Measurements from ENCODE around the gene SMIM36. TPM values are rescaled to one million over a fixed set of nuclear protein-coding genes. Genes with fewer than 3 reads are reported as not detected.

SMIM36 gene
- total RNA-seq, 1 donor from 2014 or later, result not detected

DNA sequence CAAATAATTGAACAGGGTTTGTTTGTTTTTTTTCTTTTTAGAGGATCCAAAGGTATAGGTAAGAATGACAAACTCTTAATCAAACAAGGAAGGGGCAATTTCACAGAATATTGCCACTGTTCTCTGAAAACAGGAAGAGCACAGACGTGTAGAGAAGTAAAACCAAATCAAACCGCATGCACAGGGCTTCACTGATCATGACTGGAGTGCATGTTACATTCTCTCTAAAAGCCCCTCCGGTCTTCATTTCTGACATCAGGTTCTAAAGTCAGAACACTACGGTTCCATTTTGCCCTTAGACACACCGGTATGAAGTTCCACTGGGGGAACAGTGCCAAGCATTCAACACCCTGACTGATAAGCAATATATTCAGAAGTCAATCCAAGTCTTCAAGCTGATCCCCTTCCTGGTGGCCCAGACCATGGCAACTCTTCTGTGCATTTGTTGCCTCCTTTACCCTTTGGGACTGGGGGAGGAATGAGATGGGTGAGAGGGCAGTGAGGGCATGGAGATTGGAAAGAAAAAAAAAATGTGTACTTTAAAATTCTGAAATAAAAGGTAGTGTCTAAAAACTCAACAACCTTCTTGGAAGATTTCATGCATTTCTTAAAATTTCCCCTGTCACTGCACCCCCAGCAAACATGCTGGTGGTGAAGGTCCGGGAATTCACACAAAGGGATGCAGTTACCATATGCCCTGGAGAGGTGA is 91.0 kb downstream of the SMIM36 start:
- no peak for FAIRE-seq
- TF ChIP-seq, protein P1, sequence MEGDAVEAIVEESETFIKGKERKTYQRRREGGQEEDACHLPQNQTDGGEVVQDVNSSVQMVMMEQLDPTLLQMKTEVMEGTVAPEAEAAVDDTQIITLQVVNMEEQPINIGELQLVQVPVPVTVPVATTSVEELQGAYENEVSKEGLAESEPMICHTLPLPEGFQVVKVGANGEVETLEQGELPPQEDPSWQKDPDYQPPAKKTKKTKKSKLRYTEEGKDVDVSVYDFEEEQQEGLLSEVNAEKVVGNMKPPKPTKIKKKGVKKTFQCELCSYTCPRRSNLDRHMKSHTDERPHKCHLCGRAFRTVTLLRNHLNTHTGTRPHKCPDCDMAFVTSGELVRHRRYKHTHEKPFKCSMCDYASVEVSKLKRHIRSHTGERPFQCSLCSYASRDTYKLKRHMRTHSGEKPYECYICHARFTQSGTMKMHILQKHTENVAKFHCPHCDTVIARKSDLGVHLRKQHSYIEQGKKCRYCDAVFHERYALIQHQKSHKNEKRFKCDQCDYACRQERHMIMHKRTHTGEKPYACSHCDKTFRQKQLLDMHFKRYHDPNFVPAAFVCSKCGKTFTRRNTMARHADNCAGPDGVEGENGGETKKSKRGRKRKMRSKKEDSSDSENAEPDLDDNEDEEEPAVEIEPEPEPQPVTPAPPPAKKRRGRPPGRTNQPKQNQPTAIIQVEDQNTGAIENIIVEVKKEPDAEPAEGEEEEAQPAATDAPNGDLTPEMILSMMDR (IDR thresholded peaks at IDR 0.05; ENCODE audit: insufficient read depth, low read length, severe bottlenecking), result no peak

DNA sequence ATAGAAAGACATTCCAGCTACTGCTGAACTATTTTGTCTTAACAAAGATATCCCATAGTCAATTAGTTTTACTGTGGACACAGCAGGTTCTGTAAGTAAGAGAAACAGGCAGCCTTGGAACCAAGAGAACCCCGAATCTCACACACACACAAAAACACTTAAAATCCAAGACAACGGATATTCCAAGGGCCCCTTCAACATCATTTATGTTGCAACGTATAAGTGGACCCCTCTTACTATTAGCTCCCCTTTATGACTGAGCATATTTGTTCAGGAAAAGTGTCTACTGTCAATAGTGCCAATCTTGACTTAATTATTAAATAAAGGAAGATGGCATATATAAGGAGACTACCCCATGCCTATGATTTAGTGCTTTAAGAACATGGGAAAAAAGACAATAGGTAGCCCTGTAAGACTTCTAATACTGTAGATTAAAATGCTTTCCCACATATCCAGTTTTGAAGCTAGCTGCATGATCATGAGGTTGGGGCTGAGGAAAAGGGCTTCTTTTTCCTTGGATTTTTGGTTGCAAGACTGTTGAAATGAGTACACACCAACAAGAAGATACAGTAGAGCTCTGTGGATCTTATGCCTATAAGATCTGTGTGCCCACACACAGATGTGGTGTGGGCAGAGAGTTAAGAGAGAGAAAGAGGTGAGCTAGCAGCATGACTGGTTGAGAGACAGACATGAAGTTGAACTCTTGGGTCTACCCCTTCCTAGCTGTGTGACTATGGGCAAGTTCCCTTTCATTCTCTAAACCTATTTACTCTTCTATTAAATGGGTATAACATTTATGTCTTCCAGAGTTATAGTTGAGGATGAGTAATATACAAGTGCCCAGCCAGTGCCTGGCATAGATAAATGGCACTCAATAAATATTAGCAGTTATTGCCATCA is 92.6 kb downstream of the SMIM36 start:
- no peak for FAIRE-seq

More for the DNA sequence above, 91.0 kb downstream of the SMIM36 start:
- H3K27me3 ChIP-seq (ENCODE audit: control insufficient read depth, insufficient read depth, low read length), result peaks cover 2% of the 10 kb centered on the region
- DNase-seq (ENCODE audit: low read depth), result no peak
- no peaks in the 10 kb centered on the region for H3K36me3 ChIP-seq (ENCODE audit: control insufficient read depth, insufficient read depth, low read length)
- peak overlapping the region; percentile 83 for H3K4me3 ChIP-seq (ENCODE audit: low read depth, low read length)

DNA sequence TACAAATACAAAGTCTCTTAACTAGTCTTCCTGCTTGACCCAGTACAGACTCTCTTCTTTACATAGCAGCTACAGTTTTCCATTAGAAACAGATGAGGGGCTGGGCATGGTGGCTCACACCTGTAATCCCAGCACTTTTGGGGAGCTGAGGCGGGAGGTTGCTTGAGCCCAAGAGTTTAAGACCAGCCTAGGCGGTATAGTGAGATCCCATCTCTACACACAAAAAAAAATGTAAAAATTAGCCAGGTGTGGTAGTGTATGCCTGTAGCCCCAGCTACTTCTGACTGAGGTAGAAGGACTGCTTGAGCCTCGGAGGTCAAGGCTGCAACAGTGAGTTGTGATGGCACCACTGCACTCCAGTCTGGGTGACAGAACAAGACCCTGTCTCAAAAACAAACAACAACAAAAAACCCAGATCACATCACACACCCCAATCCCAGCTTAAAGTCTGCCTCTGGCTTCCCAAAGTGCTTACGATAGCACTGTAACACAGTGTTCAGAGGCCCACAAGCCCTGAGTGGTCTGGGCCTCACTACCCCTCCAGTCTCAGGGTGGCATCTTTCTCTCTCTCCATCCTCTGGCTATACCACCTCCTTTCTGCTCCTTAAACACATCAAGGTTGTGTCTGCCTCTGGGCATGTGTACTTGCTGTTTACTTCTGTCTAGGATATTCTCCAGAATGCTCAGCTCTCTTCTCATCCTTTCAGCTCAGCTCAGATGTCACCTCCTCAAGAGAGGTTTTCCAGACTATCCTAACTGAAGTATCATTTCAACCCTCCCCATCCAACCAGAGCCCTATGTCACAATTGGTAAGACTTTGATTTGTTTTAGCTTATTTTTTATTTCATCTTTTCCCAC is 93.6 kb downstream of the SMIM36 start:
- Histone ChIP-seq H3K4me3 (ENCODE audit: low read depth, low read length) (no peak overlapping the region), H3K36me3 (ENCODE audit: control insufficient read depth, insufficient read depth, low read length) (peaks cover 2% of the 10 kb centered on the region), H3K27me3 (ENCODE audit: control insufficient read depth, insufficient read depth, low read length) (no peaks in the 10 kb centered on the region)
- DNase-seq (ENCODE audit: low read depth), result no peak
- no peak for FAIRE-seq
- TF ChIP-seq, protein P1 (IDR thresholded peaks at IDR 0.05; ENCODE audit: insufficient read depth, low read length, severe bottlenecking), result no peak

More for the DNA sequence above, 92.6 kb downstream of the SMIM36 start:
- TF ChIP-seq, protein P1 (IDR thresholded peaks at IDR 0.05; ENCODE audit: insufficient read depth, low read length, severe bottlenecking), result no peak
- DNase-seq (ENCODE audit: low read depth), result no peak
- H3K36me3 ChIP-seq (ENCODE audit: control insufficient read depth, insufficient read depth, low read length), result peaks cover 2% of the 10 kb centered on the region
- no peaks in the 10 kb centered on the region for H3K27me3 ChIP-seq (ENCODE audit: control insufficient read depth, insufficient read depth, low read length)
- H3K4me3 ChIP-seq (ENCODE audit: low read depth, low read length), result no peak overlapping the region

DNA sequence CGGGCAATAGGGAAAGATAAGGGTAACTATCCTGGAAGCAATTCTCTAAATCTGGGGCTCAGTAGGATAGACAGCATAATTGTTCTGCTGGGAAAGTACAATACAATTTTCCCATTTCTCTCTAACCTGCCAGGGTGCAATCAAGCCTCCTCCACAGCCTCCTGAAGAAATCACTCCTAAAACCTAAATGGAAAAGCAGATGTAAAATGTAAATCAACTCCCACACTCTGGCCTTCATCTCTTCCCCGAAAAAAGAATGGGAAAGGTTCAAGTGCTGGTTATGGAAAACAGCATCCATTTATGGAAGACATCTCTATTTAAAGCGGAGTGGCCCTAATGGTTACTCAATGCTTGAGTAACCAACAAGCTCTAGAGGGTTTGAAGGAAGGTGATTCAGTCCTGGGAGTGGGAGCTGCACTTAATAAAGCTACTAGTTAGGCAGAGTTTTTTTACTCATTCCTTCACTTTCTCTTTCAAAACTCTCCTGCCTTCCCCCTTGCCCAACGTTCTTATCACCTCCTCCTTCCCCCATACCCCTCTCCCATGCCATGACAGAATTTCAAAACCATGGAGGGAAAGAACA is 94.7 kb downstream of the SMIM36 start:
- FAIRE-seq (no peak), DNase-seq (ENCODE audit: low read depth) (peak; percentile 39)
- Histone ChIP-seq H3K4me3 (ENCODE audit: low read depth, low read length) (no peak overlapping the region), H3K36me3 (ENCODE audit: control insufficient read depth, insufficient read depth, low read length) (peaks cover 2% of the 10 kb centered on the region), H3K27me3 (ENCODE audit: control insufficient read depth, insufficient read depth, low read length) (no peaks in the 10 kb centered on the region)
- TF ChIP-seq, protein P1 (IDR thresholded peaks at IDR 0.05; ENCODE audit: insufficient read depth, low read length, severe bottlenecking), result no peak

DNA sequence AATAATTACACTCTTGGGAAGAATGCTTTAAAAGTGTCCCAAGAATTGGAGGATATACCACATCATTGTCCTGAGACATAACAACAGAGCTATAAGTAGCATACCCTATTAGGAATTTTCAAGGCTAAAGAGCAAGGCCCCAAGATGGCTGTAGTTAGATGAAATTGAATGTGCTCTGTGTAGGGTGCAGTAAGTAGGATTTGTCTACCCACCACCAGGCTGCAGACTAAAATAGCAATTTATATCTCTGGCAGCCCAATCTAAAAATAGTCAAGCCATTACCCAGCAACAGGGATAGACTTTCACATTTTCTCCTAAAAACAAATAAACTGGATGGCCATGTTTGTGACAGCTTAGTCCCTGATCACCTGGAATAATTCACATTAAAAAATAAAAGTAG is 95.3 kb downstream of the SMIM36 start:
- peaks cover 2% of the 10 kb centered on the region for H3K36me3 ChIP-seq (ENCODE audit: control insufficient read depth, insufficient read depth, low read length)
- no peak for FAIRE-seq
- no peak overlapping the region for H3K4me3 ChIP-seq (ENCODE audit: low read depth, low read length)
- H3K27me3 ChIP-seq (ENCODE audit: control insufficient read depth, insufficient read depth, low read length), result no peaks in the 10 kb centered on the region
- DNase-seq (ENCODE audit: low read depth), result no peak
- TF ChIP-seq, protein P1 (IDR thresholded peaks at IDR 0.05; ENCODE audit: insufficient read depth, low read length, severe bottlenecking), result no peak

Data from bronchial epithelial cell (primary cell).